ENCODE data around the gene NRP1.

Gene NRP1

DNA sequence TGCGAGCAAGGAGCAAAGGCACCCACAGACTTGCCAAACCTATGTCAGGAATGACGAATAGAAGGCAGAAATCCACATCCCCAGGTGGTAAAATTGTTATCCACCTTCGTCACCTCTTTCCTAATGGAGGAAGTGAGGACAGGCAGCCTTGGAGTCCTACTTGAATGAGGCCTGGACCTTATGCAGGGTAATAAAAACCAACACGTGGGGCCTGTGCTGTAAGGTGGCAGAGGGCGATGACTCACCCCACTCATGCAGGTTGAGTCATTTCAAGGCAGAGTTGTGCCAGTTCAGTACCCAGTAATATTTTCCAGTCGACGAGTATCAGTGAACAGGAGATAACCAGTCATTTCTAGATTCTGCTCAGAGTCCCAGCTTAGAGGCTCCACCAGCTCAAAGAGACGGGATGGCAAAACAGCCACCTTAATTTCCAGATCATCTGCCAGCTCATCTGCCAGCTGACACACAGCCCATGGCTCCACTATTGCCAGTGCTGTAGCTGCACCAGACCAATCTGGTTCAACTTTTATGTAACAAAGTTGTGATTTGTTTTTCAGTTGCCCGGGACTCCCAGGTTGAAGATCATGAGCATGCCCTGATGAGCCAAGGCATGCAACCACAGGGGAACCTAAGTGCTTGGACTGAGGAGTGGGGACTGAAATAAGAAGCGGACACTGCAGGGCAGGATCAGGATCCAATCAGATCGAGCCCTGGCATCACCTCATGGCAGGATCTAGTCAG lies 200.3 kb downstream of the NRP1 start:
- H3K27ac Mint-ChIP-seq: peak overlapping the region; percentile 95
- H3K27me3 Mint-ChIP-seq: no peaks in the 10 kb centered on the region
- DNase-seq: peak; percentile 71 to 90
- H3K9me3 Mint-ChIP-seq: no peaks in the 10 kb centered on the region
- peak overlapping the region; percentile 51 to 53 for H3K4me3 Mint-ChIP-seq
- ATAC-seq: peak; percentile 88
- peaks cover 81% of the 10 kb centered on the region for H3K4me1 Mint-ChIP-seq

DNA sequence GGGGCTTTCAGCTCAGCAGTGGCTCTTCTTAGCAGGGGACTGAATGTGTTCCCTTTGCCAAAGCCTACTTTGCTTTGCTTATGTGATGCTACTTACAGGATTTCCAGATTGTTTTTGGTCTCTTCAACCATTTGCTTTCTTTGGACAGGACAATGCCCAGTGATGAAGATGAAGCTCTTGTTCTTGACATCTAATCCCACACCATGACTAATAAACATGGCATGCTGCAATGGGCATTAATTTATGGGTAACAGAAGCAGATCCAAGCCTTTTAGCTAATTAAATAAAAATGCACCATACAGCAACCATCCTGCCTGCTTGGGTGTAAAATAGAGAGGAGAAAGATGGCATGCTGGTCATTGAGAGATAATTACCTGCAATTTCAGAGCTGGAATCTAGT lies 200.9 kb downstream of the NRP1 start:
- no peaks in the 10 kb centered on the region for H3K9me3 Mint-ChIP-seq
- DNase-seq: no peak
- H3K4me1 Mint-ChIP-seq: peaks cover 83% of the 10 kb centered on the region
- peak overlapping the region; percentile 34 to 95 for H3K27ac Mint-ChIP-seq
- no peak for ATAC-seq
- H3K27me3 Mint-ChIP-seq: no peaks in the 10 kb centered on the region
- no peak overlapping the region for H3K4me3 Mint-ChIP-seq

DNA sequence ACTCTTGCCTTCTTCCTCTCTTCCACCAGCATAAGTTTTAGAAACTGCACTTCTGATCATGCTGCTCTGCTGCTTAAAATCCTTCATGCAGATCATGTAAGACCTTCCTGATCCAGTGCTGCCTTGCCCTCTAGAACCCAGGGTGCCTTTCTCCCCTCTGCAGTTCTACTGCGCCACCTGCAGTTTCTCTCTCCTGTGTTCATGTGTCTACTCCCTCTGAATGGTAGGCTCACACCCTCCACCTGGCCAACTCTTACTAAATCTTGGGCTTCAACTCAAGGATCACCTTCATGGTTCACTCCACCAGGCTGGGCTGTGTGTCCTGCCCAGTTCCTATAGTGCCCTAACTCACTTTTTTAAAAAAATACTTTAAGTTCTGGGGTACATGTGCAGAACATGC lies 201.8 kb downstream of the NRP1 start:
- no peaks in the 10 kb centered on the region for H3K27me3 Mint-ChIP-seq
- DNase-seq (no peak), ATAC-seq (no peak)
- H3K27ac Mint-ChIP-seq: no peak overlapping the region
- no peaks in the 10 kb centered on the region for H3K9me3 Mint-ChIP-seq
- H3K4me1 Mint-ChIP-seq: peaks cover 82% of the 10 kb centered on the region
- H3K4me3 Mint-ChIP-seq: no peak overlapping the region

DNA sequence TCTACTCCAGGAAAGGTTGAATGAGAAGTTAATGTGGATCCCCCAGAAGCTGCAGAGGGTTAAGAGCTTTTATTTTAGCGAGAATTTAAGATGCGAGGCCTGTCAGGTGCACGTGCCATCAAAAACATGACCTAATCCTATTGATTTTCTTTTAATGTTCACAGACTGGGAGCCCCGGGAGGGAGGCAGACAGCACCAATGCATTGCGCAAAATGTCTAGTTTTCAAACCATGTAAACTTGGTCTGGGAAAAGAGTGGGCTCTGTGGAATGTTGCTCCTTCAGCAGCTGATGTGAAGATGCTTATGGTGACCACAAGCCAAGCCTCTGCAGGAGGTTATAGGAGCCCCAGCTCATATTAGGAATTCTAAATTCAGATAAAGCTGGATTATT lies 204.5 kb downstream of the NRP1 start:
- Mint-ChIP-seq H3K9me3 (no peaks in the 10 kb centered on the region), H3K27ac (no peak overlapping the region), H3K4me1 (peaks cover 83% of the 10 kb centered on the region), H3K4me3 (no peak overlapping the region), H3K27me3 (no peaks in the 10 kb centered on the region)
- DNase-seq (no peak), ATAC-seq (no peak)

DNA sequence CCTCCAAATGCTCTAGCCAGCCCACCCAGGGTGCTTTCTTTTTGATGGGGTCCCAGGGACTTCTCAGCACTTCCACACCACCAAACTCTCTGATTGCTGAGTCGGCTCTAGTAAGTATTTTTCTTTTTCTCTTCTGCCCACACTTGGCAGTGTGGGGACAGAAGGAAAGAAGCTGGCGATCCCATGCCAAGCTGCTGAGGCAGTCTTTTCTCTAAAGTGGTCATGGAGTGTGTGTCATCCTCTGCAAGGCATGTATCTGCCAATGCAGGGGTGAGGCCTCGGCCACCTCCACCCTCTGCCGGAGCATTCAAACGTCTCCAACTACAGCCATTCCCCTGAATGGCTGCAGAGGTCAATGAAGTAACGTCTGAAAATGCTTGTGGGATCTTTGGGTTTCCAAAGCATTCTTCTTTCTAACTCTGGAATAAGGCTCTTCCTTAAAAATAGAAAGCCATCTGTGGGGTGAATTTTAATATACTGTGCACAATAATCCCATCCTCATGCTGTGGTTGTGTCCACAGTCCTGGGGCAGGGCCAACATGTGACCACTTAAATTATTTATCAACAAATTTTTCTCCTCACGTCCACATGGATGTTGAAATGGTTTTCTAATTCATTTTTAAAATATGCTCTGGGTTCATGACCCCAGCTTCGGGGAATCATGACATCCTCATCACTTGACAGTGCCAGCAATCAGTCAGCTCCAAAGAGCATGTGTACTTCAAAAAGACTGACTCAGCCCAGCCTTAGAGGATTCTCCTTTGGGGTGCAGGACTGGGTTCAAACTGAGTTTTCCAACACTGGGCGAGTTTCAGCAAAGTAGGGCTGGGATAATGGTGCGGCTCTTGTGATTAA lies 205.1 kb downstream of the NRP1 start:
- DNase-seq (no peak), ATAC-seq (no peak)
- Mint-ChIP-seq H3K27ac (no peak overlapping the region), H3K4me3 (no peak overlapping the region), H3K4me1 (peaks cover 79% of the 10 kb centered on the region), H3K27me3 (no peaks in the 10 kb centered on the region), H3K9me3 (no peaks in the 10 kb centered on the region)

DNA sequence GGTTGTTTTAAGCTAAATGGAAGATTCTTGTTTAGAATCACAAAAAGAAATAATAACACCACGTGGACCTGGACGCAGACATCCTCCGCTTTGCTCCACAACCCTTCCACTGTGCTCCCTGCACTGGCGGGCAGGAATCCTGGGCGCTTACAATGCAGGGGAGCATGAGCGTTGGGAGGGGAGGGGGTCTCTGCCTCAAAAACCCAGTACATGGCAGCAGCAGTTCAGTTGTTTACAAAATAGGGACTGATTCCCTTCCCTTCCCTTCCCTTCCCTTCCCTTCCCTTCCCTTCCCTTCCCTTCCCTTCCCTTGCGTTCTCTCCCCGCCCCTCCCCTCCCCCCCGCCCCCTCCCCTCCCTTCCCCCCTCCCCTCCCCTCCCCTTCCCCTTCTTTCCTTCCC lies 206.8 kb downstream of the NRP1 start:
- no peak for DNase-seq
- H3K4me3 Mint-ChIP-seq: no peak overlapping the region
- H3K27me3 Mint-ChIP-seq: no peaks in the 10 kb centered on the region

More for the DNA sequence above, 206.8 kb downstream of the NRP1 start:
- H3K27ac Mint-ChIP-seq: no peak overlapping the region
- ATAC-seq: no peak
- H3K9me3 Mint-ChIP-seq: no peaks in the 10 kb centered on the region
- peaks cover 71% of the 10 kb centered on the region for H3K4me1 Mint-ChIP-seq

Data from stimulated activated naive CD8-positive, alpha-beta T cell treated with anti-CD3 and anti-CD28 coated beads, Interleukin-15, amount 100 ng/mL, for 72 hours (primary cell).